ENCODE results near the gene TENT4B.

The TENT4B gene

GRCh38 chr16:50273382-50273690 lies 120.2 kb downstream of the TENT4B start:
- DNase-seq, result no peak

GRCh38 chr16:50273888-50274325 lies 120.8 kb downstream of the TENT4B start:
- DNase-seq, result peak; percentile 58

DNA sequence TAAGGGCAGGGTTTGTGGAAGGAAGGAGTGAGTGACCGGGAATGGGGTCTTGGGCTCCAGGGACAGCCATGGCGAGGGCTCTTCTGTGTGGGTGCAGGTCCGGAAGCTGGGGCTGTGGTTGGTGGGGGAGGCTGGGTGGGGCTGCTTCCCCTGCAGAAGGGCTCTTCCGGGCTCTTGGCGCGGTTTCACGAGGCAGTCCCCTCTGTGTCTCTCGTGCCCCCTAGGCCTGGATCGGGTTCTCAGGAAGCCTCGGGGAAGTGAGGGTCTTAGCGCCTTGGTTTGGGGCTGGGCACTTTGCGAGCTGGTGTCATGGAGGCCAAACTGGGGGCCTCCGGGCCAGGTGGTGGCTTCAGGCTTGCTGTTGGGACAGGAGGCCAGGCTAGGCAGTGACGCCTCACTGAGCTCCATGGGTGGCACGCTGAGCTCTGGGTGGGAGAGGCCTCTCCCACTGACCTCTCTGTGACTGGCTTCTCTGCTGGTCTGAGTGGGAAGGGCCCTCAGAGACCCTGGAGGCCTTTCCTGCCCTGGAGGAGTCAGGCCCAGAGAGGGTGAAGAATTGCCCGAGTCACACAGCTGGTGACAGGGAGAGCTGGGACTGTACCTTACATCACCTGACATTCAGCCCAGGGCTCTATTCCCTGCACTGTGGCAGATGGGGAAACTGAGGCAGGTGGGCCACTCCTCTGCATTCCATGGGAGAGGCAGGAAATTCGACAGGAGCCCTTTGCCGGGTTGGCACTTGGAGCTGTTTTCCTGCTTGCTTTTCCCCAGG lies 121.4 kb downstream of the TENT4B start:
- DNase-seq, result no peak

GRCh38 chr16:50275098-50275415 lies 122.0 kb downstream of the TENT4B start:
- no peak for DNase-seq

DNA sequence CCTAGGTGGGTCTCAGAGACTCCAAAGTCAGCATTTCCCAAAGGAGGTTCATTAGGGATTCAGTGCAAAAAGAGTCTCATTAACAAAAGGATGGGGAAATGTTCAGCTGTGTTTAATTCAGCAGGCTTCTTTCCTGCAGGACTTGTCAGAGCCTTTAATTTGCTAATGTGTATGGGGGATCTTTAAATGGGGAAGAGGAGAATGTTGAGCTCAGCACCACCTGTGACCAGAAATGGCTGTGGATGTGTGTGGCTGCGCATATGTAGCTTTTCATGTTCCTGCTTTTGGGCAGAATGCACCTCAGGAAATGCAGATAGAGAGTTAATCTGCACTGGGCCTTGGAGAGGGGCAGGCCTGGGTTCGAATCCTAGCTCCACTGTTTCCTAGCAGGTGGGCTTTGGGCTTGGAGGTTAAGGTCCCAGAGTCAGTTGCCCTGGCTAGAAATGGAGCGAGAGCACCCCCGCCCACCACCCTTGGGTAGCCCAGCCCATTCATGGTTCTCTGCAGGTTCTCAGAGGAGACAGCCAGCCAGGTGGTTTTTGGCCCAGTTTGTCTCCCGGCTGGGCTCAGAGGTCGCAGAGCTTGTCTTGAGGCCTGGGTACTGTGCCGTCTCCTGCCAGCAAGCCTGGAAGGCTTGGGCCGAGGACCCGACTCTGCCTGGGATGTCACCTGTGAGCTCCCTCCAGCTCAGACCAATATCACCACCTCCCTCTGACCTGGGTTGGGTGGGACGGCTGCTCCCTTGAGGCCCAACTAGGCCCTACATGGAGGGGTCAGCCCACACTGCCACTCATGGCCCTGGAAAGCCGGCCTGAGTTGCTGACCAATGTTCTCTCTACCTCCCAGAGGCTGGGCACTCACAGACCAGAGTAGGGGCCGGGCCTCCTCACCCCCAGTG lies 122.6 kb downstream of the TENT4B start:
- DNase-seq, result no peak

DNA sequence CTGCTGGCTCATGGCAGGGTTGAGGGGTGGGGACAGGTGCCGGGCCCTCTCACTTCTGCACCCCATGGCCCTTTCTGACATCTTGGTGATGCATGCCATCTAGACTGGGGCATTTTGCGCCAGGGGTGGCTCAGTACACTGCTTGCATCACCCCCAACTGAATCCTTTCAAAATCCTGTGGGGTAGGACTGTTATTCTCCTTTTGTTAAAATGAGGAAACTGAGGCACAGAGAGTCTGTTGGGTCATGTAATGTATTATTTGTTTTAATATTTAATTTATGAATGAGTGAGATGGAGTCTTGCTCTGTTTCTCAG lies 123.2 kb downstream of the TENT4B start:
- no peak for DNase-seq

DNA sequence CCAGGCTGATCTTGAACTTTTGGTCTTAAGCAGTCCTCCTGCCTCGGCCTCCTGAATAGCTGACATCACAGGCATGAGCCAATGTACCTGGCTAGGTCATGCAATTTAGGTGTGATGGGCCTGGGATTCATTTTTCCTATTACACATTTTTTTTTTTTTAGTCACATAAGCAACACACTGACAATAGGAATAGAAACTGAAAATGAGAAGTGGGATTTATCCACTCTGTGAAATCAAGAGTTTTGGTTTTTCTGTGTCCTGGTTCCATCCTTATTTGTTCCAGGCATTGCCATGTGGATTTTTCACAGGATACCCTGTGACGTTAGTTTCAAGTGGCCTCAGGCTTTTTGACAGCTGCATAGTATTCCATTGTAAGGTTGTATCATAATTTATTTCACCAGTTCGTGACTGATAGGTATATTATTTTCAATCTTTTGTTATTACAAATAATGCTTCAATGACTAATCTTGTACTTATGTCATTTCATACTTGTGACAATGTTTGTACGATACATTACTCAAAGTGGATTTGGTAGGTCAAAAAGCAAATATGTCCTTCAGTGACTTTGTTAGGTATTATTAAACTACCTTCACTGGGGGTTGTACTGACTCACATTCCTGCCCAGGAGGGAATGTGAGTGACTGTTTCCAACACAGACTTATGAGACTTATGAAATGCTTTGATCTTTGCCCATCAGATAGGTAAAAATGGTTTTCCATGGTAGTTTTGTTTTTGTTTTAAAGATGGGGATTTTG lies 123.9 kb downstream of the TENT4B start:
- no peak for DNase-seq

DNA sequence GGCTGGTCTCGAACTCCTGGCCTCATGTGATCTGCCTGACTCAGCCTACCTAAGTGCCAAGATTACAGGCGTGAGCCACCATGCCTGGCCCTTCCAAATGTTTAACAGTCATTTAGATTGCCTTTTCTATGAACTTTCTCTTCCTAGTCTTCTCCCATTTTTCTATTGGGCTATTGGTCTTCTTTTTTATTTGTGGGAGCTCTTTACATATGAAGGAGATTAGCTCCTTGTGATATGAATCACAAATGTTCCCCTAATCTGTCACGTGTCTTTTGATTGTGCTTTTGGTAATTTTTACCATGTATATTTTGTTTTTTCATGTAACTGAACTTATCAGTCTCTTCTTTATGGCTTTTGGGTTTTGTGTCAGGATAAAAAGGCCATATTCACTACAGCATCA lies 125.1 kb downstream of the TENT4B start:
- DNase-seq, result no peak

GRCh38 chr16:50279504-50279865 lies 126.4 kb downstream of the TENT4B start:
- DNase-seq, result no peak

DNA sequence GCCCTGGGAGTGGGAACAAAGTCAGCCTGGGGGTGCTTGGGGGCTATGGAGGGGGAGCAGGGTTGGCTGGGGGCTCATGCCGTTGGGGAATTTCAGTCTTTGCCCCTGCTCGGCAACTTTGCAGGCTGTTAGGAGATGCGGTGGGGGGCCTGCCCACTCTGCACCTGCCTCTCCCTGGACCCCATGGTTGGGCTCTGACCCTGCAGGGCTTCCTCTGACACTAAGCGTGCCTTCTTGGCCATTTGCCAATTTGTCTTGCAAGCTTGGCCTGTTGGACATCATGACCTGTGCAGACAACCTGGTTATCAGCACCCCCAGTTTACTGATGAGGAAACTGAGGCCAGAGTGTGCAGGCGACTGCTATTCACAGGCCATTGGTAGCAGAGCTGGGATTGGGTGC lies 127.8 kb downstream of the TENT4B start:
- no peak for DNase-seq

All from stimulated activated CD4-positive, alpha-beta T cell treated with anti-CD3 and anti-CD28 coated beads, Interleukin-1b, Interleukin-23, amount 100 ng/mL, for 48 hours (primary cell).